ENCODE data around the gene LEFTY1. TPM values are rescaled to one million over a fixed set of nuclear protein-coding genes. Genes with fewer than 3 reads are reported as not detected.

Gene LEFTY1
- total and polyA plus RNA-seq, 9 donors = 0.39 to 0.91 (median 0.61) TPM

GRCh38 chr1:225881081-225881958 lies 7.6 kb downstream of the LEFTY1 start:
- Histone ChIP-seq H3K4me3 (ENCODE audit: low read length) (peak overlapping the region; percentile 99), H3K9me3 (replicated peaks; ENCODE audit: control insufficient read depth, low read depth, low read length) (no peaks in the 10 kb centered on the region), H3K27me3 (ENCODE audit: control insufficient read depth, insufficient read depth, low read length) (no peaks in the 10 kb centered on the region), H3K36me3 (ENCODE audit: control insufficient read depth, insufficient read depth, low read length) (peaks cover 8% of the 10 kb centered on the region), H3K4me1 (ENCODE audit: control insufficient read depth, insufficient read depth, low read length) (peaks cover 53% of the 10 kb centered on the region), H3K27ac (ENCODE audit: low read length) (peak overlapping the region; percentile 84)
- 14% methylated on average over 19 of the region's 25 CpGs for WGBS (ENCODE audit: insufficient coverage)
- DNase-seq = no peak

GRCh38 chr1:225880636-225881035 lies 8.3 kb downstream of the LEFTY1 start:
- Histone ChIP-seq H3K36me3 (ENCODE audit: control insufficient read depth, insufficient read depth, low read length) (peaks cover 10% of the 10 kb centered on the region), H3K4me3 (ENCODE audit: low read length) (no peak overlapping the region), H3K27ac (ENCODE audit: low read length) (no peak overlapping the region), H3K4me1 (ENCODE audit: control insufficient read depth, insufficient read depth, low read length) (peaks cover 58% of the 10 kb centered on the region), H3K9me3 (replicated peaks; ENCODE audit: control insufficient read depth, low read depth, low read length) (no peaks in the 10 kb centered on the region), H3K27me3 (ENCODE audit: control insufficient read depth, insufficient read depth, low read length) (no peaks in the 10 kb centered on the region)
- WGBS (ENCODE audit: insufficient coverage) = 80% methylated on average over 1 of the region's 5 CpGs
- no peak for DNase-seq

- Histone ChIP-seq H3K9me3 (replicated peaks; ENCODE audit: control insufficient read depth, low read depth, low read length) (no peaks in the 10 kb centered on the region), H3K36me3 (ENCODE audit: control insufficient read depth, insufficient read depth, low read length) (peaks cover 14% of the 10 kb centered on the region), H3K4me1 (ENCODE audit: control insufficient read depth, insufficient read depth, low read length) (peaks cover 61% of the 10 kb centered on the region), H3K4me3 (ENCODE audit: low read length) (no peak overlapping the region), H3K27ac (ENCODE audit: low read length) (no peak overlapping the region), H3K27me3 (ENCODE audit: control insufficient read depth, insufficient read depth, low read length) (no peaks in the 10 kb centered on the region)
- WGBS (ENCODE audit: insufficient coverage) = no CpG with 5 or more reads among the region's 2 CpGs
- no peak for DNase-seq
Observed at GRCh38 chr1:225880222-225880588, 8.7 kb downstream of the LEFTY1 start.

GRCh38 chr1:225879521-225880221 lies 9.3 kb downstream of the LEFTY1 start:
- Histone ChIP-seq H3K27ac (ENCODE audit: low read length) (no peak overlapping the region), H3K4me1 (ENCODE audit: control insufficient read depth, insufficient read depth, low read length) (peaks cover 61% of the 10 kb centered on the region), H3K9me3 (replicated peaks; ENCODE audit: control insufficient read depth, low read depth, low read length) (no peaks in the 10 kb centered on the region), H3K4me3 (ENCODE audit: low read length) (no peak overlapping the region), H3K27me3 (ENCODE audit: control insufficient read depth, insufficient read depth, low read length) (no peaks in the 10 kb centered on the region), H3K36me3 (ENCODE audit: control insufficient read depth, insufficient read depth, low read length) (peaks cover 17% of the 10 kb centered on the region)
- WGBS (ENCODE audit: insufficient coverage) = 85% methylated on average over 5 of the region's 8 CpGs
- DNase-seq = no peak

GRCh38 chr1:225878282-225878681 lies 10.7 kb downstream of the LEFTY1 start:
- Histone ChIP-seq H3K4me3 (ENCODE audit: low read length) (no peak overlapping the region), H3K27me3 (ENCODE audit: control insufficient read depth, insufficient read depth, low read length) (no peaks in the 10 kb centered on the region), H3K36me3 (ENCODE audit: control insufficient read depth, insufficient read depth, low read length) (peaks cover 28% of the 10 kb centered on the region), H3K4me1 (ENCODE audit: control insufficient read depth, insufficient read depth, low read length) (peaks cover 60% of the 10 kb centered on the region), H3K9me3 (replicated peaks; ENCODE audit: control insufficient read depth, low read depth, low read length) (no peaks in the 10 kb centered on the region), H3K27ac (ENCODE audit: low read length) (peak overlapping the region; percentile 50)
- no peak for DNase-seq
- 76% methylated on average over 3 of the region's 4 CpGs for WGBS (ENCODE audit: insufficient coverage)

- Histone ChIP-seq H3K4me1 (ENCODE audit: control insufficient read depth, insufficient read depth, low read length) (peaks cover 57% of the 10 kb centered on the region), H3K4me3 (ENCODE audit: low read length) (no peak overlapping the region), H3K9me3 (replicated peaks; ENCODE audit: control insufficient read depth, low read depth, low read length) (no peaks in the 10 kb centered on the region), H3K27ac (ENCODE audit: low read length) (peak overlapping the region; percentile 50), H3K27me3 (ENCODE audit: control insufficient read depth, insufficient read depth, low read length) (no peaks in the 10 kb centered on the region), H3K36me3 (ENCODE audit: control insufficient read depth, insufficient read depth, low read length) (peaks cover 31% of the 10 kb centered on the region)
- 29% methylated on average over 10 of the region's 10 CpGs for WGBS (ENCODE audit: insufficient coverage)
- DNase-seq = peak; percentile 74
Observed at GRCh38 chr1:225877580-225877979, 11.4 kb downstream of the LEFTY1 start.

- DNase-seq = no peak
- Histone ChIP-seq H3K4me3 (ENCODE audit: low read length) (no peak overlapping the region), H3K9me3 (replicated peaks; ENCODE audit: control insufficient read depth, low read depth, low read length) (no peaks in the 10 kb centered on the region), H3K27me3 (ENCODE audit: control insufficient read depth, insufficient read depth, low read length) (no peaks in the 10 kb centered on the region), H3K36me3 (ENCODE audit: control insufficient read depth, insufficient read depth, low read length) (peaks cover 33% of the 10 kb centered on the region), H3K4me1 (ENCODE audit: control insufficient read depth, insufficient read depth, low read length) (peaks cover 57% of the 10 kb centered on the region), H3K27ac (ENCODE audit: low read length) (peak overlapping the region; percentile 62)
- WGBS (ENCODE audit: insufficient coverage) = 61% methylated on average over 9 of the region's 12 CpGs
Observed at GRCh38 chr1:225876900-225877510, 11.9 kb downstream of the LEFTY1 start.

GRCh38 chr1:225875044-225875815 lies 13.7 kb downstream of the LEFTY1 start:
- H3K27ac ChIP-seq (ENCODE audit: low read length) = no peak overlapping the region
- H3K36me3 ChIP-seq (ENCODE audit: control insufficient read depth, insufficient read depth, low read length) = peaks cover 43% of the 10 kb centered on the region
- no peaks in the 10 kb centered on the region for H3K27me3 ChIP-seq (ENCODE audit: control insufficient read depth, insufficient read depth, low read length)
- no peak for DNase-seq
- H3K9me3 ChIP-seq (replicated peaks; ENCODE audit: control insufficient read depth, low read depth, low read length) = no peaks in the 10 kb centered on the region
- WGBS (ENCODE audit: insufficient coverage) = 90% methylated on average over 12 of the region's 12 CpGs
- H3K4me3 ChIP-seq (ENCODE audit: low read length) = no peak overlapping the region
- H3K4me1 ChIP-seq (ENCODE audit: control insufficient read depth, insufficient read depth, low read length) = peaks cover 45% of the 10 kb centered on the region

GRCh38 chr1:225874431-225874830 lies 14.5 kb downstream of the LEFTY1 start:
- H3K4me1 ChIP-seq (ENCODE audit: control insufficient read depth, insufficient read depth, low read length) = peaks cover 37% of the 10 kb centered on the region
- no peak for DNase-seq
- WGBS (ENCODE audit: insufficient coverage) = 95% methylated on average over 8 of the region's 11 CpGs
- peaks cover 45% of the 10 kb centered on the region for H3K36me3 ChIP-seq (ENCODE audit: control insufficient read depth, insufficient read depth, low read length)
- no peak overlapping the region for H3K4me3 ChIP-seq (ENCODE audit: low read length)
- no peaks in the 10 kb centered on the region for H3K9me3 ChIP-seq (replicated peaks; ENCODE audit: control insufficient read depth, low read depth, low read length)
- H3K27ac ChIP-seq (ENCODE audit: low read length) = no peak overlapping the region
- H3K27me3 ChIP-seq (ENCODE audit: control insufficient read depth, insufficient read depth, low read length) = no peaks in the 10 kb centered on the region

Measured in muscle of leg (tissue), 11 donors.